Endothelial cell of umbilical vein (primary cell): ENCODE data around the gene HBZ. TPM values are rescaled to one million over a fixed set of nuclear protein-coding genes. Genes with fewer than 3 reads are reported as not detected.

Experiments
- BruUV-seq: library from RNA; stranded (reverse); fragments of 400-500 nt; replicated peaks from 2 replicates; lab custom pipeline; 2021; lab: Mats Ljungman, UMichigan
- CTCF ChIA-PET: fragments of 300-600, 350-600 bp; sonication (Branson Sonifier 250); formaldehyde crosslinking; loops from one replicate; lab custom pipeline; 2021; ENCODE audit warnings: antibody characterized with exemption, inconsistent platforms; lab: Charles Lee
- POLR2A ChIA-PET: fragments of 300-600, 350-600 bp; sonication (Branson Sonifier 250); formaldehyde crosslinking; loops from one replicate; lab custom pipeline; 2021; ENCODE audit warnings: antibody characterized with exemption, inconsistent platforms; lab: Charles Lee
- DNase-seq: peaks from one replicate; pipeline ENCODE4 v3.0.0-alpha.2; 2011; ENCODE audit warnings: low read depth, low spot score
- FAIRE-seq: peaks from 2 replicates; lab custom pipeline; 2011; peaks lifted over from hg19 to GRCh38; lab: Jason Lieb, UNC
- H2AFZ ChIP-seq: 2 replicates; pipeline ENCODE4 v1.6.0; 2012; ENCODE audit warnings: low read depth, low read length, control low read depth, inconsistent platforms
- H3K27ac ChIP-seq: 2 replicates; pipeline ENCODE4 v1.5.1; 2011; ENCODE audit warnings: low read depth, mild to moderate bottlenecking, control low read depth, low read length, moderate library complexity; ENCODE audit not compliant: insufficient read depth
- H3K27me3 ChIP-seq, 2 experiments: 2 replicates each; pipeline versions ENCODE4 v1.6.0 to v1.6.1; 2011; ENCODE audit warnings: low read length in 2 of 2, mixed read lengths in 1 of 2; ENCODE audit not compliant: control insufficient read depth in 2 of 2, insufficient read depth in 2 of 2
- H3K36me3 ChIP-seq, 2 experiments: 2 replicates in 1 of 2; 3 replicates in 1 of 2; pipeline ENCODE4 v1.5.1; 2011; ENCODE audit warnings: low read length in 2 of 2, mild to moderate bottlenecking in 1 of 2, moderate library complexity in 1 of 2; ENCODE audit not compliant: control insufficient read depth in 2 of 2, insufficient read depth in 2 of 2; ENCODE audit errors: extremely low read depth in 1 of 2
- H3K4me1 ChIP-seq: 3 replicates; pipeline ENCODE4 v1.5.1; 2011; ENCODE audit warnings: mild to moderate bottlenecking, low read length; ENCODE audit not compliant: control insufficient read depth, insufficient read depth; ENCODE audit errors: extremely low read depth
- H3K4me2 ChIP-seq: 2 replicates; pipeline ENCODE4 v1.6.1; 2011; ENCODE audit warnings: low read length, control low read depth, mixed read lengths; ENCODE audit not compliant: insufficient read depth
- H3K4me3 ChIP-seq, 3 experiments: fragments of 200-600 bp in 1 of 3; sonication (generic), shearing (Covaris generic) in 1 of 3; replicated peaks in 1 of 3; 2 replicates each; pipeline ENCODE4 v1.5.1; 2011 to 2016; ENCODE audit warnings: control low read depth in 3 of 3, low read length in 3 of 3, mild to moderate bottlenecking in 2 of 3, inconsistent platforms in 1 of 3, low read depth in 1 of 3, moderate library complexity in 1 of 3; ENCODE audit not compliant: insufficient read depth in 1 of 3
- H3K79me2 ChIP-seq: 2 replicates; pipeline ENCODE4 v1.6.0; 2012; ENCODE audit warnings: low read length, inconsistent platforms; ENCODE audit not compliant: control insufficient read depth, insufficient read depth
- H3K9ac ChIP-seq: replicated peaks from 2 replicates; pipeline ENCODE3; 2011; ENCODE audit warnings: low read length, control low read depth; ENCODE audit not compliant: insufficient read depth; ENCODE audit errors: extremely low read depth
- H3K9me1 ChIP-seq: replicated peaks from 3 replicates; pipeline ENCODE4 v1.6.0; 2011; ENCODE audit warnings: mild to moderate bottlenecking, low read length; ENCODE audit not compliant: control insufficient read depth, insufficient read depth; ENCODE audit errors: extremely low read depth
- H3K9me3 ChIP-seq: replicated peaks from 2 replicates; pipeline ENCODE4 v1.5.1; 2012; ENCODE audit warnings: low read length, inconsistent platforms; ENCODE audit not compliant: control insufficient read depth, insufficient read depth
- H4K20me1 ChIP-seq: replicated peaks from 2 replicates; pipeline ENCODE3; 2011; ENCODE audit warnings: mild to moderate bottlenecking, low read length; ENCODE audit not compliant: control insufficient read depth, insufficient read depth; ENCODE audit errors: extremely low read depth
- MYC ChIP-seq: IDR thresholded peaks from one replicate; pipeline ENCODE4 v1.6.1; 2011; ENCODE audit warnings: mild to moderate bottlenecking, low read depth, low read length
- dilution Hi-C: fragments of 300-500 bp; cut with MboI; formaldehyde crosslinking; loops from one replicate; pipeline ENCODE4 v1.15.0; 2019; ENCODE audit warnings: low sequenced_read_pairs; ENCODE audit not compliant: extremely low pct_ligation_motif_present
- intact Hi-C: fragments of 100-400 bp; cut with micrococcal nuclease; formaldehyde crosslinking; loops from one replicate; pipeline ENCODE4 v1.10.0; 2022
- polyA plus RNA-seq, 4 experiments: library from polyadenylated mRNA; depleted of rRNA in 3 of 4; stranded (reverse) in 3 of 4; unstranded in 1 of 4; fragments of >200 nt; gene quantifications; 2 replicates each; pipeline versions ENCODE4 v1.2.1 to v1.2.3, GENCODE V29; 2011 to 2012; ENCODE audit warnings: missing spikeins in 1 of 4
- total RNA-seq: library from RNA; stranded (reverse); gene quantifications from 2 replicates; pipeline ENCODE4 v1.2.3, GENCODE V29; 2021
- TF ChIP-seq, protein P1 (sequence below), 2 donors: IDR thresholded peaks; 1 replicate in 1 of 2; 2 replicates in 1 of 2; pipeline ENCODE4 v1.5.1; 2011; ENCODE audit warnings: low read length in 2 of 2, mild to moderate bottlenecking in 2 of 2, moderate library complexity in 2 of 2, control low read depth in 1 of 2, inconsistent platforms in 1 of 2, low read depth in 1 of 2; ENCODE audit not compliant: insufficient read depth in 1 of 2; ENCODE audit errors: extremely low read depth in 1 of 2

Gene HBZ
- total and polyA plus RNA-seq, 2 donors (not counting 3 experiments of a cell fraction or from before 2014, with no cell fraction given) = not detected

DNA sequence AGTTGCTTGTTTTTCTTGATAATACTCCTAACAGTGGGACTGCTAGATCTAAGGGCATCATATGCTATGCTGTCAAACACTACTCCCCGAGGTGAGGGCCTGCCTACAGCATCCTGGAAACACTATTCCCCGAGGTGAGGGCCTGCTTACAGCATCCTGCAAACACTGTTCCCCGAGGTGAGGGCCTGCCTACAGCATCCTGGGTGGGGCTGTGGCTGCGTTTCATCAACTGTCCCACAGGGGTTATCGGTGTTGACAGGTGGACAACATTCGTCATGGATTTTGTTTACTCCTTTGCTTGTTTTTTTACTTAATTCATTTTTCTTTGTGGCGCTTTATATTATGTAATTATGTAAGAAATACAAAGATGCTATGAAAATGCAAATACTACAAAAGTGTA, 36.4 kb upstream of the HBZ start:
- DNase-seq = no peak
- no peak overlapping the region for H2AFZ ChIP-seq
- dilution Hi-C loops = no loop called here
- peaks cover 11% of the 10 kb centered on the region for H3K4me1 ChIP-seq
- no peaks in the 10 kb centered on the region for H3K79me2 ChIP-seq
- H3K36me3 ChIP-seq = peaks cover 0 to 6% of the 10 kb centered on the region in 2 experiments
- intact Hi-C loops = loop anchor here (2.0 kb wide), 1 partner anchor 65 kb away; the partner anchor contains the start of gene HBQ1
- H3K4me3 ChIP-seq = no peak overlapping the region
- H4K20me1 ChIP-seq = no peaks in the 10 kb centered on the region
- H3K9me3 ChIP-seq = no peaks in the 10 kb centered on the region
- no peak for TF ChIP-seq MYC
- TF ChIP-seq, protein P1, sequence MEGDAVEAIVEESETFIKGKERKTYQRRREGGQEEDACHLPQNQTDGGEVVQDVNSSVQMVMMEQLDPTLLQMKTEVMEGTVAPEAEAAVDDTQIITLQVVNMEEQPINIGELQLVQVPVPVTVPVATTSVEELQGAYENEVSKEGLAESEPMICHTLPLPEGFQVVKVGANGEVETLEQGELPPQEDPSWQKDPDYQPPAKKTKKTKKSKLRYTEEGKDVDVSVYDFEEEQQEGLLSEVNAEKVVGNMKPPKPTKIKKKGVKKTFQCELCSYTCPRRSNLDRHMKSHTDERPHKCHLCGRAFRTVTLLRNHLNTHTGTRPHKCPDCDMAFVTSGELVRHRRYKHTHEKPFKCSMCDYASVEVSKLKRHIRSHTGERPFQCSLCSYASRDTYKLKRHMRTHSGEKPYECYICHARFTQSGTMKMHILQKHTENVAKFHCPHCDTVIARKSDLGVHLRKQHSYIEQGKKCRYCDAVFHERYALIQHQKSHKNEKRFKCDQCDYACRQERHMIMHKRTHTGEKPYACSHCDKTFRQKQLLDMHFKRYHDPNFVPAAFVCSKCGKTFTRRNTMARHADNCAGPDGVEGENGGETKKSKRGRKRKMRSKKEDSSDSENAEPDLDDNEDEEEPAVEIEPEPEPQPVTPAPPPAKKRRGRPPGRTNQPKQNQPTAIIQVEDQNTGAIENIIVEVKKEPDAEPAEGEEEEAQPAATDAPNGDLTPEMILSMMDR (IDR thresholded peaks at IDR 0.05; ENCODE audit: extremely low read depth in 1 of 2, insufficient read depth in 1 of 2, low read depth in 1 of 2, low read length in 2 of 2) = no peak
- H3K27me3 ChIP-seq = no peaks in the 10 kb centered on the region
- H3K27ac ChIP-seq = no peak overlapping the region
- no peaks in the 10 kb centered on the region for H3K9me1 ChIP-seq
- no peak overlapping the region for H3K4me2 ChIP-seq
- no peak overlapping the region for H3K9ac ChIP-seq
- POLR2A ChIA-PET = no interaction called here
- CTCF ChIA-PET = interaction anchor here (2.4 to 4.0 kb wide), 3 partner anchors 9 to 245 kb away, joined by 16 to 34 read pairs (median 26); partner anchors contain the start of gene HBQ1
- BruUV-seq = no TSS peak
- no peak for FAIRE-seq

DNA sequence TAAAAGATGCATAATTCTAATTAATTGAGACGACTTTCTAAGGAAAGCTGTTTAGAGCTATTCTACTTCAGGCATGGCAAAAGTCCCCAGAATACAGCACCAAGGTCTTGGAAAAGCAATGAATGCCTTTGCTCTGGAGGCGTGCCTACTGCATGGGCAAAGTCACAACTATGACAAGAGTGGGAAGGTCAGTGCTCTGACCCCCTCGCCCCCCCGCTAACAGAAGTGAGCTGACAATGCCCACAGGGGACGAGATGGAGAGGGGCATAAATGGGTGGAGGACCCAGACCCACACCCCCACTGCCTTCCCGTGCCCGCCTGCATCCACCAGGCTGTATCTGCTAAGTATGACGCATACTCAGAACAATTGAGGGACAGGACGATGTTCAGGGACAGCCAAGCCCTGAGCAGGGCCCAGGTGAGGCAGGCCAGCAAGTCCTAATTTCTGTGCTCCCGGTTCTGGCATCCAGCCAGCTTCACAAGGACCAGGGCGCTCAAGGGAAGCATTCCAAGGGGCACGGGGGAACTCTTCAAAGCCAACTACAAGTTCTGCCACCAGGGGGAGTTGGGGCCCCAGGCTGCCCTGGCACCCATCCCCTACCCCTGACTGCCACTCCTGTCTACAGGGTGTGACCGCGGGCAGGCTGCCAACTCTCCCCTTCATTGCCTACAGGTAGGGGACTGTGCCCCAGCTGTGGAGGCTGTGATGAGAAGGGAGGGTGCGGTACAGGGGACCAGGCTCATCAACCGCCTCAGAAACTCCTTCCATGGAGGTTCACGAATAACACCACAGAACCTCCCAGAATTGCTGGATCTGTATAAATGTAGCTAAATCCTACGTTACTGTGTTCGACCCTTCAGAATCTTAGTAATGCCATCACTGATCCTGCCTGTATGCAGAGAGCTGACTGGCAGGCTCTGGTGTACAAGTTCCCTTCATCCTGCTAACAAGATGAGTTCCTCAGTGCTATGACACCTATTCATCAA, 34.8 kb upstream of the HBZ start:
- Histone ChIP-seq H3K9ac (no peak overlapping the region), H3K9me3 (no peaks in the 10 kb centered on the region), H2AFZ (no peak overlapping the region), H3K4me3 (no peak overlapping the region), H3K9me1 (no peaks in the 10 kb centered on the region), H4K20me1 (no peaks in the 10 kb centered on the region), H3K36me3 (peaks cover 0 to 2% of the 10 kb centered on the region in 2 experiments), H3K4me2 (no peak overlapping the region), H3K27ac (no peak overlapping the region), H3K27me3 (no peaks in the 10 kb centered on the region), H3K79me2 (no peaks in the 10 kb centered on the region), H3K4me1 (peaks cover 11% of the 10 kb centered on the region)
- FAIRE-seq (peak; percentile 49), DNase-seq (peak; percentile 48)
- TF ChIP-seq MYC = no peak
- TF ChIP-seq, protein P1 (IDR thresholded peaks at IDR 0.05; ENCODE audit: extremely low read depth in 1 of 2, insufficient read depth in 1 of 2, low read depth in 1 of 2, low read length in 2 of 2) = peak; percentile 66 to 85
- dilution Hi-C loops (no loop called here), intact Hi-C loops (loop anchor here (2.0 kb wide), 1 partner anchor 63 kb away; the partner anchor contains the start of gene HBQ1)
- BruUV-seq = no TSS peak
- ChIA-PET POLR2A (no interaction called here), CTCF (interaction anchor here (0.7 to 4.0 kb wide), 11 partner anchors 8 to 244 kb away, joined by 3 to 34 read pairs (median 5); partner anchors contain the start of genes HBQ1 and NPRL3)
